Osteoblast (primary cell): ENCODE measurements around the gene DHRSX. TPM values are rescaled to one million over a fixed set of nuclear protein-coding genes. Genes with fewer than 3 reads are reported as not detected.
A peak's percentile ranks its signal among the peaks of the same experiment; 100 is the strongest.

ENCODE experiments used
- DNase-seq: peaks from one replicate; pipeline ENCODE4 v3.0.0; 2011; ENCODE audit warnings: low spot score, mixed read lengths; ENCODE audit not compliant: insufficient read length; ENCODE audit errors: missing footprints
- H2AFZ ChIP-seq: 2 replicates; pipeline ENCODE4 v1.6.0; 2011; ENCODE audit warnings: mild to moderate bottlenecking, low read length
- H3K27ac ChIP-seq: 2 replicates; pipeline ENCODE4 v1.5.1; 2011; ENCODE audit warnings: mild to moderate bottlenecking, low read depth, low read length, moderate library complexity
- H3K27me3 ChIP-seq: 2 replicates; pipeline ENCODE4 v1.6.0; 2012; ENCODE audit warnings: mild to moderate bottlenecking, control low read depth, inconsistent platforms, low read length, moderate library complexity; ENCODE audit not compliant: insufficient read depth
- H3K36me3 ChIP-seq: 2 replicates; pipeline ENCODE4 v1.5.1; 2011; ENCODE audit warnings: mild to moderate bottlenecking, low read length, control low read depth, moderate library complexity; ENCODE audit not compliant: insufficient read depth
- H3K4me1 ChIP-seq: 2 replicates; pipeline ENCODE4 v1.5.1; 2011; ENCODE audit warnings: mild to moderate bottlenecking, low read length, control low read depth, moderate library complexity; ENCODE audit not compliant: insufficient read depth
- H3K4me2 ChIP-seq: 2 replicates; pipeline ENCODE4 v1.6.0; 2011; ENCODE audit warnings: mild to moderate bottlenecking, low read length; ENCODE audit not compliant: insufficient read depth
- H3K4me3 ChIP-seq: fragments of 200-600 bp; sonication (generic); 3 replicates; pipeline ENCODE4 v1.5.1; 2012; ENCODE audit warnings: mild to moderate bottlenecking, low read length, inconsistent platforms; ENCODE audit not compliant: insufficient read depth
- H3K79me2 ChIP-seq: 2 replicates; pipeline ENCODE4 v1.6.0; 2012; ENCODE audit warnings: mild to moderate bottlenecking, low read length, control low read depth, inconsistent platforms; ENCODE audit not compliant: insufficient read depth
- H3K9me3 ChIP-seq: 2 replicates; pipeline ENCODE4 v1.5.1; 2011; ENCODE audit warnings: low read depth, low read length, control low read depth
- H4K20me1 ChIP-seq: 2 replicates; pipeline ENCODE4 v1.6.0; 2012; ENCODE audit warnings: mild to moderate bottlenecking, low read length, control low read depth; ENCODE audit not compliant: insufficient read depth
- CTCF ChIP-seq: IDR thresholded peaks from 2 replicates; pipeline ENCODE4 v1.5.1; 2011; ENCODE audit warnings: mild to moderate bottlenecking, low read depth, low read length, moderate library complexity; ENCODE audit errors: extremely low read depth
- total RNA-seq: library from RNA; depleted of rRNA; stranded (reverse); fragments of >200 nt; gene quantifications from 2 replicates; pipeline ENCODE4 v1.2.3, GENCODE V29; 2012

The DHRSX gene
- total RNA-seq, 1 donor = 37.6 TPM

- Histone ChIP-seq H3K4me1 (no peaks in the 10 kb centered on the region), H3K27me3 (no peaks in the 10 kb centered on the region), H3K4me3 (no peak overlapping the region), H3K9me3 (no peaks in the 10 kb centered on the region), H2AFZ (no peak overlapping the region), H3K36me3 (no peaks in the 10 kb centered on the region), H3K27ac (no peak overlapping the region), H3K4me2 (no peak overlapping the region), H4K20me1 (no peaks in the 10 kb centered on the region), H3K79me2 (no peaks in the 10 kb centered on the region)
- no peak for TF ChIP-seq CTCF
- DNase-seq = no peak
These were observed 200.9 kb downstream of the DHRSX start for GRCh38 chrX:2299871-2300270.

- Histone ChIP-seq H4K20me1 (no peaks in the 10 kb centered on the region), H3K4me2 (no peak overlapping the region), H3K4me1 (no peaks in the 10 kb centered on the region), H3K4me3 (no peak overlapping the region), H3K36me3 (no peaks in the 10 kb centered on the region), H3K27me3 (no peaks in the 10 kb centered on the region), H2AFZ (no peak overlapping the region), H3K27ac (no peak overlapping the region), H3K9me3 (no peaks in the 10 kb centered on the region), H3K79me2 (no peaks in the 10 kb centered on the region)
- no peak for TF ChIP-seq CTCF
- no peak for DNase-seq
These were observed 214.0 kb downstream of the DHRSX start for GRCh38 chrX:2286731-2287130.

GRCh38 chrX:2284601-2285000 lies 216.2 kb downstream of the DHRSX start:
- Histone ChIP-seq H3K9me3 (no peaks in the 10 kb centered on the region), H3K36me3 (no peaks in the 10 kb centered on the region), H3K4me2 (no peak overlapping the region), H3K27me3 (no peaks in the 10 kb centered on the region), H3K4me1 (no peaks in the 10 kb centered on the region), H3K79me2 (no peaks in the 10 kb centered on the region), H3K27ac (no peak overlapping the region), H3K4me3 (no peak overlapping the region), H2AFZ (no peak overlapping the region), H4K20me1 (no peaks in the 10 kb centered on the region)
- TF ChIP-seq CTCF = peak; percentile 12
- DNase-seq = no peak

- H3K9me3 ChIP-seq = no peaks in the 10 kb centered on the region
- no peak for TF ChIP-seq CTCF
- no peak for DNase-seq
- H3K79me2 ChIP-seq = no peaks in the 10 kb centered on the region
- no peaks in the 10 kb centered on the region for H3K4me1 ChIP-seq
- H3K36me3 ChIP-seq = no peaks in the 10 kb centered on the region
- no peak overlapping the region for H3K4me3 ChIP-seq
- H4K20me1 ChIP-seq = no peaks in the 10 kb centered on the region
- no peak overlapping the region for H3K4me2 ChIP-seq
- H3K27me3 ChIP-seq = no peaks in the 10 kb centered on the region
- no peak overlapping the region for H2AFZ ChIP-seq
- no peak overlapping the region for H3K27ac ChIP-seq
These were observed 216.6 kb downstream of the DHRSX start for GRCh38 chrX:2284133-2284532.
